HCT116 (cell line): ENCODE data around the gene LGR6.

Experiments used
- CEBPB ChIP-seq: IDR thresholded peaks from 2 replicates; pipeline ENCODE4 v1.6.1; 2012; ENCODE audit warnings: low read depth
- POLR2A ChIP-seq: IDR thresholded peaks from 2 replicates; pipeline ENCODE4 v1.7.0; 2011; ENCODE audit warnings: borderline replicate concordance; ENCODE audit not compliant: insufficient read depth, insufficient read length; ENCODE audit errors: extremely low read depth
- RAD21 ChIP-seq: IDR thresholded peaks from 2 replicates; pipeline ENCODE4 v1.6.1; 2012; ENCODE audit warnings: low read depth, mild to moderate bottlenecking
- ZFX ChIP-seq: fragments of 450-650 bp; IDR thresholded peaks from 2 replicates; pipeline ENCODE4 v1.6.1; 2017
- TF ChIP-seq, protein P1 (sequence below), 3 experiments: fragments of 200-600 bp in 1 of 3; sonication (generic) in 1 of 3; IDR thresholded peaks in 2 of 3; conservative IDR thresholded peaks in 1 of 3; 2 replicates each; pipeline ENCODE4 v1.5.1; 2012 to 2017; ENCODE audit warnings: low read depth in 2 of 3, low read length in 2 of 3, antibody characterized with exemption in 1 of 3, borderline replicate concordance in 1 of 3, control low read depth in 1 of 3, mild to moderate bottlenecking in 1 of 3, mixed read lengths in 1 of 3, mixed run types in 1 of 3, moderate library complexity in 1 of 3; ENCODE audit not compliant: insufficient read depth in 1 of 3
- TF ChIP-seq, protein P2 (sequence below): IDR thresholded peaks from 2 replicates; pipeline ENCODE4 v1.6.1; 2012
- TF ChIP-seq, protein P3 (sequence below): IDR thresholded peaks from 2 replicates; pipeline ENCODE4 v1.6.1; 2011; ENCODE audit warnings: mild to moderate bottlenecking, low read length, moderate library complexity; ENCODE audit not compliant: insufficient replicate concordance; ENCODE audit errors: extremely low read depth

DNA sequence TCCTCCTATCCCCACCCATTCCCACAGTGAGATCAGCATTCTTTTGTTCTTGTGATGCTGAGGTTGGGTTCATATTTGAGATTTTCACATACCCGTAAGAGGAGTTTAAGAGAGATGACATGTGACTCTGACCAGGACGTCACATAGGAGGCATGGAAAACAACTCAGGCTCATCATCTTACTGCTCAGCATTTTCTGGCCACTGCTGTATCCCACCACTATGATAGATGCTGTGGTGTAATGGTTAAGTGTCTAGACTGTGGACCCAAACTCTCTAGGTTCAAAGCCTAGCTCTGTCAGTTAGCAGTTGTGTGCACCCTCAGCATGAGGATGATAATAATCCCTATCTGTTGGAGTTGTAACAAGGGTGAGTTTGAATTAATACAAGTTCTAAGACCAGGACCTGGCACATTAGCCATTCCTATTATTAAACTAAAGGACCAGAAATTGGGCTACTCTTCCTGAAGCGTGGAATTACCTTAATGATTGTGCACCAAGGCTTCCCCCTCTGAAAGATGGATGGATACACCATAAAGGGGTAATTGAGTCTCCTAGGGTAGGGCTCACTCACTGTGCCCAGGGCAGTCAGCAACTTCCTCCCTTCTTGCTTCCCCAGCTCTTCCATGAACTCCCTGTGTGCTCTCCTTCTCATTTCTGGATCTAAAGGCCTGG, 40.9 kb downstream of the LGR6 start:
- TF ChIP-seq POLR2A (no peak), ZFX (no peak), RAD21 (no peak), CEBPB (no peak)
- TF ChIP-seq, protein P1, sequence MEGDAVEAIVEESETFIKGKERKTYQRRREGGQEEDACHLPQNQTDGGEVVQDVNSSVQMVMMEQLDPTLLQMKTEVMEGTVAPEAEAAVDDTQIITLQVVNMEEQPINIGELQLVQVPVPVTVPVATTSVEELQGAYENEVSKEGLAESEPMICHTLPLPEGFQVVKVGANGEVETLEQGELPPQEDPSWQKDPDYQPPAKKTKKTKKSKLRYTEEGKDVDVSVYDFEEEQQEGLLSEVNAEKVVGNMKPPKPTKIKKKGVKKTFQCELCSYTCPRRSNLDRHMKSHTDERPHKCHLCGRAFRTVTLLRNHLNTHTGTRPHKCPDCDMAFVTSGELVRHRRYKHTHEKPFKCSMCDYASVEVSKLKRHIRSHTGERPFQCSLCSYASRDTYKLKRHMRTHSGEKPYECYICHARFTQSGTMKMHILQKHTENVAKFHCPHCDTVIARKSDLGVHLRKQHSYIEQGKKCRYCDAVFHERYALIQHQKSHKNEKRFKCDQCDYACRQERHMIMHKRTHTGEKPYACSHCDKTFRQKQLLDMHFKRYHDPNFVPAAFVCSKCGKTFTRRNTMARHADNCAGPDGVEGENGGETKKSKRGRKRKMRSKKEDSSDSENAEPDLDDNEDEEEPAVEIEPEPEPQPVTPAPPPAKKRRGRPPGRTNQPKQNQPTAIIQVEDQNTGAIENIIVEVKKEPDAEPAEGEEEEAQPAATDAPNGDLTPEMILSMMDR (IDR thresholded peaks at IDR 0.05 in 2 of 3, conservative IDR thresholded peaks at IDR 0.05 in 1 of 3; ENCODE audit: borderline replicate concordance in 1 of 3, insufficient read depth in 1 of 3, low read depth in 2 of 3, low read length in 2 of 3): no peak
- TF ChIP-seq, protein P2, sequence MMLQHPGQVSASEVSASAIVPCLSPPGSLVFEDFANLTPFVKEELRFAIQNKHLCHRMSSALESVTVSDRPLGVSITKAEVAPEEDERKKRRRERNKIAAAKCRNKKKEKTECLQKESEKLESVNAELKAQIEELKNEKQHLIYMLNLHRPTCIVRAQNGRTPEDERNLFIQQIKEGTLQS: no peak
- TF ChIP-seq, protein P3, sequence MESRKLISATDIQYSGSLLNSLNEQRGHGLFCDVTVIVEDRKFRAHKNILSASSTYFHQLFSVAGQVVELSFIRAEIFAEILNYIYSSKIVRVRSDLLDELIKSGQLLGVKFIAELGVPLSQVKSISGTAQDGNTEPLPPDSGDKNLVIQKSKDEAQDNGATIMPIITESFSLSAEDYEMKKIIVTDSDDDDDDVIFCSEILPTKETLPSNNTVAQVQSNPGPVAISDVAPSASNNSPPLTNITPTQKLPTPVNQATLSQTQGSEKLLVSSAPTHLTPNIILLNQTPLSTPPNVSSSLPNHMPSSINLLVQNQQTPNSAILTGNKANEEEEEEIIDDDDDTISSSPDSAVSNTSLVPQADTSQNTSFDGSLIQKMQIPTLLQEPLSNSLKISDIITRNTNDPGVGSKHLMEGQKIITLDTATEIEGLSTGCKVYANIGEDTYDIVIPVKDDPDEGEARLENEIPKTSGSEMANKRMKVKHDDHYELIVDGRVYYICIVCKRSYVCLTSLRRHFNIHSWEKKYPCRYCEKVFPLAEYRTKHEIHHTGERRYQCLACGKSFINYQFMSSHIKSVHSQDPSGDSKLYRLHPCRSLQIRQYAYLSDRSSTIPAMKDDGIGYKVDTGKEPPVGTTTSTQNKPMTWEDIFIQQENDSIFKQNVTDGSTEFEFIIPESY: no peak
